ENCODE results near the gene ODF2L. TPM values are rescaled to one million over a fixed set of nuclear protein-coding genes. Genes with fewer than 3 reads are reported as not detected.

ODF2L gene
- total and polyA plus RNA-seq, 2 experiments from 2014 or later = 33.0 to 50.0 TPM

- Histone ChIP-seq H3K27ac (peak overlapping the region; percentile 33), H2AFZ (no peak overlapping the region), H3K9me3 (ENCODE audit: low read depth) (no peaks in the 10 kb centered on the region), H3F3A (ENCODE audit: insufficient read depth) (peaks cover 14% of the 10 kb centered on the region), H3K4me2 (ENCODE audit: unreplicated experiment) (peak overlapping the region; percentile 64), H3K4me3 (peak overlapping the region; percentile 12; the same call in 1 of the 2 replicates), H3K79me2 (ENCODE audit: insufficient read depth) (peaks cover 94% of the 10 kb centered on the region), H3K9me2 (ENCODE audit: insufficient read depth) (no peaks in the 10 kb centered on the region), H4K20me1 (ENCODE audit: insufficient read depth) (no peaks in the 10 kb centered on the region), H3K27me3 (replicated peaks; ENCODE audit: insufficient read depth) (no peaks in the 10 kb centered on the region), H3K9ac (no peak overlapping the region), H3K4me1 (ENCODE audit: insufficient read depth) (peaks cover 28% of the 10 kb centered on the region), H3K36me3 (ENCODE audit: low read depth) (0 out of 2 replicates have a peak, but pooled peaks cover 4% of the 10 kb centered on the region)
- TF ChIP-seq EZH2phosphoT487 (IDR thresholded peaks at IDR 0.05; ENCODE audit: insufficient read depth, low read depth) = no peak
- no peak for TF ChIP-seq EZH2 (IDR thresholded peaks at IDR 0.05; ENCODE audit: insufficient read depth, poor library complexity, severe bottlenecking)
- WGBS, 2 experiments (ENCODE audit: low coverage in 1 of 2, low lambda C conversion rate in 2 of 2, missing lambda C conversion rate in 2 of 2) = 81 to 87% methylated on average over 3 of the region's 3 CpGs
- peak; percentile 28 for DNase-seq
- in situ Hi-C loops (cut with MboI) = loop anchor here (10.0 kb wide), 1 partner anchor 117 kb away; no protein-coding TSS in a partner anchor
Observed at GRCh38 chr1:86387916-86388627, 8.1 kb downstream of the ODF2L start.

- peak; percentile 30 for DNase-seq
- in situ Hi-C loops (cut with MboI) = loop anchor here (10.0 kb wide), 1 partner anchor 122 kb away; no protein-coding TSS in a partner anchor
- no peaks in the 10 kb centered on the region for H3K27me3 ChIP-seq (replicated peaks; ENCODE audit: insufficient read depth)
- peak overlapping the region; percentile 62 for H3K9ac ChIP-seq
- H3K79me2 ChIP-seq (ENCODE audit: insufficient read depth) = peaks cover 43% of the 10 kb centered on the region
- peak overlapping the region; percentile 66 for H2AFZ ChIP-seq
- peak overlapping the region; percentile 81 for H3K4me2 ChIP-seq (ENCODE audit: unreplicated experiment)
- TF ChIP-seq EZH2phosphoT487 (IDR thresholded peaks at IDR 0.05; ENCODE audit: insufficient read depth, low read depth) (no peak), EZH2 (IDR thresholded peaks at IDR 0.05; ENCODE audit: insufficient read depth, poor library complexity, severe bottlenecking) (no peak)
- no peaks in the 10 kb centered on the region for H3K9me3 ChIP-seq (ENCODE audit: low read depth)
- H3K4me3 ChIP-seq = peak overlapping the region; percentile 56
- H3K27ac ChIP-seq = peak overlapping the region; percentile 14; the same call in 1 of the 2 replicates
- no peaks in the 10 kb centered on the region for H4K20me1 ChIP-seq (ENCODE audit: insufficient read depth)
- H3F3A ChIP-seq (ENCODE audit: insufficient read depth) = peaks cover 4% of the 10 kb centered on the region; the same call in 1 of the 2 replicates
- 0 out of 2 replicates have a peak, but pooled peaks cover 4% of the 10 kb centered on the region for H3K36me3 ChIP-seq (ENCODE audit: low read depth)
- H3K9me2 ChIP-seq (ENCODE audit: insufficient read depth) = no peaks in the 10 kb centered on the region
- H3K4me1 ChIP-seq (ENCODE audit: insufficient read depth) = peaks cover 26% of the 10 kb centered on the region
- 16 to 19% methylated on average over 1 of the region's 1 CpG for WGBS, 2 experiments (ENCODE audit: low coverage in 1 of 2, low lambda C conversion rate in 2 of 2, missing lambda C conversion rate in 2 of 2)
Observed at GRCh38 chr1:86382878-86383277, 13.2 kb downstream of the ODF2L start.

GRCh38 chr1:86381223-86381622, 14.9 kb downstream of the ODF2L start:
- in situ Hi-C loops (cut with MboI) = loop anchor here (10.0 kb wide), 1 partner anchor 124 kb away; no protein-coding TSS in a partner anchor
- TF ChIP-seq EZH2phosphoT487 (IDR thresholded peaks at IDR 0.05; ENCODE audit: insufficient read depth, low read depth) (no peak), EZH2 (IDR thresholded peaks at IDR 0.05; ENCODE audit: insufficient read depth, poor library complexity, severe bottlenecking) (no peak)
- peaks cover 19% of the 10 kb centered on the region for H3K4me1 ChIP-seq (ENCODE audit: insufficient read depth)
- peak overlapping the region; percentile 52 for H2AFZ ChIP-seq
- H3K36me3 ChIP-seq (ENCODE audit: low read depth) = 0 out of 2 replicates have a peak, but pooled peaks cover 4% of the 10 kb centered on the region
- peak overlapping the region; percentile 94 for H3K4me2 ChIP-seq (ENCODE audit: unreplicated experiment)
- peak overlapping the region; percentile 58 for H3K9ac ChIP-seq
- H3K27ac ChIP-seq = 0 out of 2 replicates have a peak overlapping the region, but pooled peaks have one; percentile 8
- H4K20me1 ChIP-seq (ENCODE audit: insufficient read depth) = no peaks in the 10 kb centered on the region
- no peak for DNase-seq
- H3K9me3 ChIP-seq (ENCODE audit: low read depth) = no peaks in the 10 kb centered on the region
- no peaks in the 10 kb centered on the region for H3F3A ChIP-seq (ENCODE audit: insufficient read depth)
- H3K4me3 ChIP-seq = no peak overlapping the region; the same call in 1 of the 2 replicates
- H3K79me2 ChIP-seq (ENCODE audit: insufficient read depth) = peaks cover 26% of the 10 kb centered on the region
- H3K9me2 ChIP-seq (ENCODE audit: insufficient read depth) = no peaks in the 10 kb centered on the region
- WGBS, 2 experiments (ENCODE audit: low coverage in 1 of 2, low lambda C conversion rate in 2 of 2, missing lambda C conversion rate in 2 of 2) = 67 to 69% methylated on average over 4 of the region's 4 CpGs
- no peaks in the 10 kb centered on the region for H3K27me3 ChIP-seq (replicated peaks; ENCODE audit: insufficient read depth)

- TF ChIP-seq EZH2 (IDR thresholded peaks at IDR 0.05; ENCODE audit: insufficient read depth, poor library complexity, severe bottlenecking) (no peak), EZH2phosphoT487 (IDR thresholded peaks at IDR 0.05; ENCODE audit: insufficient read depth, low read depth) (no peak)
- peak overlapping the region; percentile 61 for H3K4me3 ChIP-seq
- peak overlapping the region; percentile 58 for H3K9ac ChIP-seq
- no peaks in the 10 kb centered on the region for H3K27me3 ChIP-seq (replicated peaks; ENCODE audit: insufficient read depth)
- H2AFZ ChIP-seq = peak overlapping the region; percentile 52
- no peaks in the 10 kb centered on the region for H3F3A ChIP-seq (ENCODE audit: insufficient read depth)
- H3K36me3 ChIP-seq (ENCODE audit: low read depth) = peaks cover 4% of the 10 kb centered on the region
- H3K79me2 ChIP-seq (ENCODE audit: insufficient read depth) = peaks cover 18% of the 10 kb centered on the region
- in situ Hi-C loops (cut with MboI) = loop anchor here (10.0 kb wide), 1 partner anchor 124 kb away; no protein-coding TSS in a partner anchor
- no peaks in the 10 kb centered on the region for H4K20me1 ChIP-seq (ENCODE audit: insufficient read depth)
- peak; percentile 75 for DNase-seq
- peak overlapping the region; percentile 94 for H3K4me2 ChIP-seq (ENCODE audit: unreplicated experiment)
- peaks cover 19% of the 10 kb centered on the region for H3K4me1 ChIP-seq (ENCODE audit: insufficient read depth)
- 0 out of 2 replicates have a peak overlapping the region, but pooled peaks have one; percentile 8 for H3K27ac ChIP-seq
- WGBS, 2 experiments (ENCODE audit: low coverage in 1 of 2, low lambda C conversion rate in 2 of 2, missing lambda C conversion rate in 2 of 2) = 1 to 6% methylated on average over 4 of the region's 4 CpGs
- no peaks in the 10 kb centered on the region for H3K9me2 ChIP-seq (ENCODE audit: insufficient read depth)
- H3K9me3 ChIP-seq (ENCODE audit: low read depth) = no peaks in the 10 kb centered on the region
Observed at GRCh38 chr1:86380257-86380861, 15.8 kb downstream of the ODF2L start.

All from GM23248 (cell line).